ENCODE results near the gene ACSF3. TPM values are rescaled to one million over a fixed set of nuclear protein-coding genes. Genes with fewer than 3 reads are reported as not detected.

Gene ACSF3
- total RNA-seq, 3 donors from 2014 or later: 20.8 to 42.3 (median 40.4) TPM

- DNase-seq (ENCODE audit: low spot score in 2 of 2): no peak
- no peak for TF ChIP-seq CTCF (IDR thresholded peaks at IDR 0.05)
- no peak for TF ChIP-seq POLR2A (IDR thresholded peaks at IDR 0.05)
- TF ChIP-seq POLR2AphosphoS5 (IDR thresholded peaks at IDR 0.05): no peak
- Histone ChIP-seq H3K4me1 (peaks cover 4 to 12% of the 10 kb centered on the region in 2 donors), H3K27ac (no peak overlapping the region), H3K27me3 (peaks cover 0 to 44% of the 10 kb centered on the region in 2 donors), H3K4me3 (no peak overlapping the region), H3K36me3 (no peaks in the 10 kb centered on the region), H3K9me3 (no peaks in the 10 kb centered on the region)
- intact Hi-C loops (cut with DNase I; ENCODE audit: low total_unique reads): no loop called here
Observed at GRCh38 chr16:89159066-89159849, 65.6 kb downstream of the ACSF3 start.

DNA sequence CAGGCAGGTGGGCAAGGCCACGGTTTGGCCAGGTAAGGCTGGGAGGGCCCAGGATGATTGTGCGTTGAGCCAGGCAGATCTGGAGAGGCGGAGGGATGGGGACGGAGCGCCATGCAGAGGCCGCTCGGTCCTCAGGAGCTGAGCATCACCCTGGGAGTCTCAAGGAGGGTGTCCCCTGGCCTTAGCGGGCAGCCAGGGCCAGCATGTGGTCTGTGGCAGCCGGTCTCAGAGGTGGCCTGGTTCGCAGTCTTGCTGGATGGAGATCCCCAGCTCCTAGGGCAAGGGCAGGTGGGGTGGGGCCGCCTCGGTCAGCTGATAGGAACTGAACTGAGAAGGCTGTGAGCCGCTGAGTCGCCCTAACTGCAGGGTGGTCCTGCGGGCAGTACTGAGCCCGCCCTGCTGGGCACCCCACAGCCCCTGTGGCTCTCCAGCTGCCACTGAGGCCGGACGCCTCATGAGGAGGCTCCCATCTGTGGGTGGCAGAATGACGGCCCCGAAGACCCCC, 66.2 kb downstream of the ACSF3 start:
- TF ChIP-seq CTCF (IDR thresholded peaks at IDR 0.05) (no peak), POLR2AphosphoS5 (IDR thresholded peaks at IDR 0.05) (no peak), POLR2A (IDR thresholded peaks at IDR 0.05) (no peak)
- H3K27ac ChIP-seq: no peak overlapping the region
- no peaks in the 10 kb centered on the region for H3K9me3 ChIP-seq
- intact Hi-C loops (cut with DNase I; ENCODE audit: low total_unique reads): loop anchor here (5.0 kb wide), 1 partner anchor 793 kb away; no protein-coding TSS in a partner anchor
- H3K4me1 ChIP-seq: peaks cover 4 to 6% of the 10 kb centered on the region in 2 donors
- no peak overlapping the region for H3K4me3 ChIP-seq
- no peaks in the 10 kb centered on the region for H3K36me3 ChIP-seq
- no peak for DNase-seq (ENCODE audit: low spot score in 2 of 2)
- H3K27me3 ChIP-seq: peaks cover 0 to 44% of the 10 kb centered on the region in 2 donors

DNA sequence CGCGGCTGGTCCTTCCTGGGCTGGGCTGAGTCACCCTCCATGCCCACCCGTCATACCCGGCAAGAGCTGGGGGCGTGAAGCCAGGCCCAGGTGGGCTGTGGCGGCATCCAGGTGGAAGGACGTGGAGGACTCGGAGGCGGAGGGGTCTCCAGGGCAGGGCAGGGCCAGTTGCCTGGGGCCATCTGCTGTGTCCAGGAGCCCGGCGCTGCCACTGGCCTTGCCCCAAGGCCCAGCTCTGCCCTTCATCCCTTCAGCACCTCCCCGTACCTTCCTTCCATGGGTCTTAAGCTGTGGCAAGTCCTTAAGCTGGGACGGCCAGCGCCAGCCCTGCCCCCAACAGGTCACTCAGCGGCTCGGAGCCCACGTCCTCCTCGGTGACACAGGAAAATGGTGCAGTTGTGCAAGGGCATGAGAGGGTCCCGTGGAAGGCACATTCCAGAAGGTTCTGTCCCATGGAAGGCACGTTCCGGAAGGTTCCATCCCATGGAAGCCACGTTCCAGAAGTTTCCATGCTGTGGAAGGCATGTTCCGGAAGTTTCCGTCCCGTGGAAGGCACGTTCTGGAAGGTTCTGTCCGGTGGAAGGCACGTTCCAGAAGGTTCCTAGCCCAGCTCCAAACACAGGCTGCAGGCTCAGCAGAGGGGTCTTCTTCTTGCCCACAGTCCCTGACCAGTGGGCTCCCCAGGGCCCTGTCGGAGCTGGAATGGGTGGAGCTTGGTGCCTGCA, 67.5 kb downstream of the ACSF3 start:
- no peaks in the 10 kb centered on the region for H3K9me3 ChIP-seq
- intact Hi-C loops (cut with DNase I; ENCODE audit: low total_unique reads): loop anchor here (5.0 kb wide), 1 partner anchor 794 kb away; no protein-coding TSS in a partner anchor

DNA sequence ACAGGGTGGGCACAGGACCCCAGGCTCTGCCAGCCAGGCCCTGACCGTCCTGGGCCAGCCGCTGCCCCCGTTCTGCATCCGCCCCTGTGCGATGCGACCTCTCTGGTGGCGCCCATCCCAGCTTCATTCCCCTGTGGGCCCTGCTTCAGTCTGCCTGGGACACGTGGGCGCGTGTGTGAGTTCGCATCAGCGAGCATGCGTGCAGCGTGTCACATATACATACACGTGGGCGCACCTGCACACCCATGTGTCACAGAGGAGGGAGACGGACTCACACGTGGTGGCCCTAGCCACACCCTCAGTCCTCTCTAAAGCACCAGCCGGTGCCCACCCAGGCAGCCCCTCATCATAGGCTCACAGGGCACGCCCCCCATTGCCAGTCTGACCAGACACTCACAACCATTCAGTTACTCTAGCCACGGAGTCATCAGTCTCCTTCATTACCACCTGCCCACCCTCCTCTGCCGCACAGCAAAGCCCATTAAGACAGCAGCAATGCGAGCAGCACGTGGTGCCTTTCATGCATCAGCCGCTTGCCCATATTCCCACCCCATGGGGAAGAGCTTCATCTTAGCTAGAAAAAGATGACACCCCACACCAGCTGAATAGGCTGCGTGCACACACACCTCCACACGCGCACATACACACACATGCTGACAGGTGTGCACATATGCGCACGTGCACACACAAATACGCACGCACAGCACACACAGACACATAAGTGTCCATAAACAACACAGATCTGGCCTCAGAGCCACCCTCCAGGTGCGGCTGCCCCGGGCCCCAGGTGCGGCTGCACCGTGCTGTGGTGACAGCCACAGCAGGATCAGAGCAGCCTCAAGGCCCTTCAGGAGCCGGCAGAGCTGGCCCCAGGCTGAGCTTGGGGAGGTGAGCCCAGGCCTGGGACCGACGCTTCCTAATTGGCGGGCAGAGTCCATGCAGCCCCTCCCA, 68.4 kb downstream of the ACSF3 start:
- Histone ChIP-seq H3K4me1 (no peaks in the 10 kb centered on the region), H3K36me3 (no peaks in the 10 kb centered on the region), H3K9me3 (no peaks in the 10 kb centered on the region), H3K27me3 (peaks cover 0 to 44% of the 10 kb centered on the region in 2 donors), H3K27ac (no peak overlapping the region), H3K4me3 (no peak overlapping the region)
- intact Hi-C loops (cut with DNase I; ENCODE audit: low total_unique reads): loop anchor here (5.0 kb wide), 1 partner anchor 795 kb away; no protein-coding TSS in a partner anchor
- DNase-seq (ENCODE audit: low spot score in 2 of 2): no peak
- TF ChIP-seq POLR2AphosphoS5 (IDR thresholded peaks at IDR 0.05) (no peak), CTCF (IDR thresholded peaks at IDR 0.05) (no peak), POLR2A (IDR thresholded peaks at IDR 0.05) (no peak)

More for the DNA sequence above, 67.5 kb downstream of the ACSF3 start:
- Histone ChIP-seq H3K4me1 (no peaks in the 10 kb centered on the region), H3K36me3 (no peaks in the 10 kb centered on the region), H3K4me3 (no peak overlapping the region), H3K27ac (no peak overlapping the region), H3K27me3 (peaks cover 0 to 44% of the 10 kb centered on the region in 2 donors)
- TF ChIP-seq POLR2AphosphoS5 (IDR thresholded peaks at IDR 0.05) (no peak), CTCF (IDR thresholded peaks at IDR 0.05) (no peak), POLR2A (IDR thresholded peaks at IDR 0.05) (no peak)
- no peak for DNase-seq (ENCODE audit: low spot score in 2 of 2)

Measured in breast epithelium (tissue), 4 donors.